ENCODE data around the gene DDR2. TPM values are rescaled to one million over a fixed set of nuclear protein-coding genes. Genes with fewer than 3 reads are reported as not detected.
"Not testable (repeated sequence)": the region's sequence is repeated elsewhere in the genome, so short reads cannot be mapped to it uniquely, and the experiment has no call there.

The DDR2 gene
- total RNA-seq, 2 experiments from 2014 or later: 0.22 to 0.42 TPM

DNA sequence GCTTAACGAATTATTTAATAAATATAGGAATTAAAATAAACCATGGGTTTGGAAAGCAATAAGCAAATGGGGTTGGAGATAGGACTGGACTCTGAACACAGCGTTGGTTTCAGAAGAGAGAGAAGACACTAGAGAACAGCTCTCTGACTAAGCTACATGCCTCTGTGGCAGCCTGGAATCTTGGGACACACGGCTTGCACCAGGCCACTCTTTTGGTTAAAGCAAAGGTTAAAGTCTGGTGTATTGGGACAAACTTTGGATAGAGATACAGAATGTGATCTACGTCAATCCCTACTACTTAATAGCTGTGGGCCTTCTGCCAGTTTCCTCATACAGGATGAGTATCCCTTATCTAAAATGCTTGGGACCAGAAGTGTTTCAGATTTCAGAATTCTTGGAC, 108.5 kb downstream of the DDR2 start:
- ChIA-PET CTCF (no interaction called here), POLR2A (no interaction called here)
- ATAC-seq (ENCODE audit: poor library complexity): no peak
- intact Hi-C loops (cut with DNase I, micrococcal nuclease): no loop called here
- Histone ChIP-seq H3K27ac (ENCODE audit: low read depth in 1 of 2, low read length in 2 of 2) (no peak overlapping the region), H3K4me1 (ENCODE audit: insufficient read depth, low read length) (no peaks in the 10 kb centered on the region), H3K27me3 (ENCODE audit: control insufficient read depth in 1 of 2, insufficient read depth in 2 of 2, low read length in 2 of 2) (no peaks in the 10 kb centered on the region), H3K36me3 (ENCODE audit: insufficient read depth, low read length) (no peaks in the 10 kb centered on the region), H3K4me3 (ENCODE audit: low read length) (no peak overlapping the region), H3K9me3 (ENCODE audit: control insufficient read depth in 1 of 2, insufficient read depth in 1 of 2, low read length in 2 of 2) (no peaks in the 10 kb centered on the region)
- Mint-ChIP-seq H3K9me3 (no peaks in the 10 kb centered on the region), H3K4me1 (ENCODE audit: low read depth) (no peaks in the 10 kb centered on the region), H3K27ac (no peak overlapping the region), H3K36me3 (ENCODE audit: low read depth) (no peaks in the 10 kb centered on the region), H3K4me3 (no peak overlapping the region), H3K27me3 (no peaks in the 10 kb centered on the region)
- DNase-seq: no peak
- TF ChIP-seq, protein P1, sequence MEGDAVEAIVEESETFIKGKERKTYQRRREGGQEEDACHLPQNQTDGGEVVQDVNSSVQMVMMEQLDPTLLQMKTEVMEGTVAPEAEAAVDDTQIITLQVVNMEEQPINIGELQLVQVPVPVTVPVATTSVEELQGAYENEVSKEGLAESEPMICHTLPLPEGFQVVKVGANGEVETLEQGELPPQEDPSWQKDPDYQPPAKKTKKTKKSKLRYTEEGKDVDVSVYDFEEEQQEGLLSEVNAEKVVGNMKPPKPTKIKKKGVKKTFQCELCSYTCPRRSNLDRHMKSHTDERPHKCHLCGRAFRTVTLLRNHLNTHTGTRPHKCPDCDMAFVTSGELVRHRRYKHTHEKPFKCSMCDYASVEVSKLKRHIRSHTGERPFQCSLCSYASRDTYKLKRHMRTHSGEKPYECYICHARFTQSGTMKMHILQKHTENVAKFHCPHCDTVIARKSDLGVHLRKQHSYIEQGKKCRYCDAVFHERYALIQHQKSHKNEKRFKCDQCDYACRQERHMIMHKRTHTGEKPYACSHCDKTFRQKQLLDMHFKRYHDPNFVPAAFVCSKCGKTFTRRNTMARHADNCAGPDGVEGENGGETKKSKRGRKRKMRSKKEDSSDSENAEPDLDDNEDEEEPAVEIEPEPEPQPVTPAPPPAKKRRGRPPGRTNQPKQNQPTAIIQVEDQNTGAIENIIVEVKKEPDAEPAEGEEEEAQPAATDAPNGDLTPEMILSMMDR (IDR thresholded peaks at IDR 0.05): no peak

DNA sequence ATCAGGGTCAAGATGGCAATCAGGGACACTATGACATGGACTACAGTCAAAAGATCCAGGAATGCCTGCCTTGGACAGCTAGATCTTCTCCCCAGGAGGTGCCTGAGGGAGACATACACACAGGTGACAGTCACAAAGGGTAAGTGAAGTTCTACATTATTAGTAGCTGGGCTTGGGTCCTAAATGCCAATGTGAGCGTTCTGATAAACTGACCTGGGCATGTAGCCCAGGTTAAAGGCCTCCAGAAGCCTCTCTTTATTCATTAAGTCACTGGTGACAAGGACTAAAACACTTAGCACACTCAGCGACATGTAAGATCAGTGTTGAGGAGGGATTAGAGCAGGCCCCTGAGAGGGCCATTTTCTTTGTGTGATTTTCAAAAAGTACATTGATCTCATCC, 109.3 kb downstream of the DDR2 start:
- H3K27me3 ChIP-seq (ENCODE audit: control insufficient read depth in 1 of 2, insufficient read depth in 2 of 2, low read length in 2 of 2): no peaks in the 10 kb centered on the region
- Mint-ChIP-seq H3K4me1 (ENCODE audit: low read depth) (no peaks in the 10 kb centered on the region), H3K27me3 (no peaks in the 10 kb centered on the region), H3K4me3 (no peak overlapping the region), H3K36me3 (ENCODE audit: low read depth) (no peaks in the 10 kb centered on the region), H3K9me3 (no peaks in the 10 kb centered on the region), H3K27ac (no peak overlapping the region)
- H3K4me3 ChIP-seq (ENCODE audit: low read length): no peak overlapping the region
- no peak overlapping the region for H3K27ac ChIP-seq (ENCODE audit: low read depth in 1 of 2, low read length in 2 of 2)
- no peaks in the 10 kb centered on the region for H3K36me3 ChIP-seq (ENCODE audit: insufficient read depth, low read length)
- intact Hi-C loops (cut with DNase I, micrococcal nuclease): no loop called here
- DNase-seq: no peak
- peaks cover 0 to 6% of the 10 kb centered on the region in 2 experiments for H3K9me3 ChIP-seq (ENCODE audit: control insufficient read depth in 1 of 2, insufficient read depth in 1 of 2, low read length in 2 of 2)
- no peak for ATAC-seq (ENCODE audit: poor library complexity)
- ChIA-PET POLR2A (no interaction called here), CTCF (no interaction called here)
- no peaks in the 10 kb centered on the region for H3K4me1 ChIP-seq (ENCODE audit: insufficient read depth, low read length)
- TF ChIP-seq, protein P1 (IDR thresholded peaks at IDR 0.05): no peak

DNA sequence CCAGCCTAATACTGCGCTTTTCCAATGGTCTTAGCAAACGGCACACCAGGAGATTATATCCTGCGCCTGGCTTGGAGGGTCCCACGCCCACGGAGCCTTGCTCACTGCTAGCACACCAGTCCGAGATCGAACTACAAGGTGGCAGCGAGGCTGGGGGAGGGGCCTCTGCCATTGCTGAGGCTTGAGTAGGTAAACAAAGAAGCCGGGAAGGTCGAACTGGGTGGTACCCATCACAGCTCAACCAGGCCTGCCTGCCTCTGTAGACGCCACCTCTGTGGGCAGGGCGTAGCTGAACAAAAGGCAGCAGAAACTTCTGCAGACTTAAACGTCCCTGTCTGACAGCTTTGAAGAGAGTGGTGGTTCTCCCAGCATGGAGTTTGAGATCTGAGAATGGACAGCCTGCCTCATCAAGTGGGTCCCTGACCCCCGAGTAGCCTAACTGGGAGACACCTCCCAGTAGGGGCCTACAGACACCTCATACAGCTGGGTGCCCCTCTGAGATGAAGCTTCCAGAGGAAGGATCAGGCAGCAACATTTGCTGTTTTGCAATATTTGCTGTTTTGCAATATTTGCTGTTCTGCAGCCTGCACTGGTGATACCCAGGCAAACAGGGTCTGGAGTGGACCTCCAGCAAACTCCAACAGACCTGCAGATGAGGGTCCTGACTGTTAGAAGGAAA, 114.1 kb downstream of the DDR2 start:
- H3K4me3 Mint-ChIP-seq; H3K36me3 Mint-ChIP-seq (ENCODE audit: low read depth); CTCF ChIA-PET; ATAC-seq (ENCODE audit: poor library complexity); H3K27ac Mint-ChIP-seq; H3K9me3 ChIP-seq (ENCODE audit: control insufficient read depth in 1 of 2, insufficient read depth in 1 of 2, low read length in 2 of 2); H3K9me3 Mint-ChIP-seq; POLR2A ChIA-PET; H3K4me3 ChIP-seq (ENCODE audit: low read length); H3K27me3 ChIP-seq (ENCODE audit: control insufficient read depth in 1 of 2, insufficient read depth in 2 of 2, low read length in 2 of 2); DNase-seq; H3K36me3 ChIP-seq (ENCODE audit: insufficient read depth, low read length); H3K27me3 Mint-ChIP-seq; H3K27ac ChIP-seq (ENCODE audit: low read depth in 1 of 2, low read length in 2 of 2); H3K4me1 Mint-ChIP-seq (ENCODE audit: low read depth); H3K4me1 ChIP-seq (ENCODE audit: insufficient read depth, low read length); intact Hi-C loops (cut with DNase I, micrococcal nuclease): not testable (repeated sequence)

DNA sequence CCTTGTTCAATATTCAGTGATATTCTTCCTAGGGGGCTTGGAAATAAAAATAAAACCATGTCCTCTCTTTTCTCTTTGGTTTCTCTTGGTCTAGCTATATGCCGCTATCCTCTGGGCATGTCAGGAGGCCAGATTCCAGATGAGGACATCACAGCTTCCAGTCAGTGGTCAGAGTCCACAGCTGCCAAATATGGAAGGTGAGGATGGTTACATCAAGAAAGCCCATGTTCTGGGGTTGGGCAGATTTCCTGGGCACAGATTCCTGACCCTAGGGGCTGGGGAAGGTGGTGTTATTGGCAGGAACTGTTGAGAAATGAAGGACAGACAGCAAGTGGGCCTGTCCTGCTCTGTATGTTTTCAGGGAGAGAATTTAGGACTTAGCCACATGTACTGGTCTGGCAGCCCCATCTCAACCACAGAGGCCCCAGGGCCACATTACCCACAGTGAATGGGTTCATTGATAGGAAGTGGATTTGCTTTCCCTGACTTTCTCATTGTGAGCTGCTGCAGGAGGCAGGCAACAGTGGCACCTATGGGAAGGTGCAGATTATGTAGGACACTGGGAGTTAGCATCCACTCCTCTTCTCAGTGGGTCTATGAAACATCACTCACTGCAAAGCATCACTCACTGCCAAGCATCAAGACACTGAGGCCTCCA, 120.9 kb downstream of the DDR2 start:
- POLR2A ChIA-PET: no interaction called here
- intact Hi-C loops (cut with DNase I, micrococcal nuclease): no loop called here
- ATAC-seq (ENCODE audit: poor library complexity) (no peak), DNase-seq (no peak)
- Histone ChIP-seq H3K4me1 (ENCODE audit: insufficient read depth, low read length) (no peaks in the 10 kb centered on the region), H3K36me3 (ENCODE audit: insufficient read depth, low read length) (no peaks in the 10 kb centered on the region), H3K9me3 (ENCODE audit: control insufficient read depth in 1 of 2, insufficient read depth in 1 of 2, low read length in 2 of 2) (no peaks in the 10 kb centered on the region), H3K4me3 (ENCODE audit: low read length) (no peak overlapping the region), H3K27me3 (ENCODE audit: control insufficient read depth in 1 of 2, insufficient read depth in 2 of 2, low read length in 2 of 2) (no peaks in the 10 kb centered on the region), H3K27ac (ENCODE audit: low read depth in 1 of 2, low read length in 2 of 2) (no peak overlapping the region)
- Mint-ChIP-seq H3K4me3 (no peak overlapping the region), H3K9me3 (no peaks in the 10 kb centered on the region), H3K27ac (no peak overlapping the region), H3K27me3 (no peaks in the 10 kb centered on the region), H3K36me3 (ENCODE audit: low read depth) (no peaks in the 10 kb centered on the region), H3K4me1 (ENCODE audit: low read depth) (no peaks in the 10 kb centered on the region)
- TF ChIP-seq, protein P1 (IDR thresholded peaks at IDR 0.05): no peak
- CTCF ChIA-PET: no interaction called here

Measured in CD4-positive, alpha-beta T cell (primary cell).